Posterior vena cava (tissue), 2 donors: ENCODE measurements around the gene FCN3. TPM values are rescaled to one million over a fixed set of nuclear protein-coding genes. Genes with fewer than 3 reads are reported as not detected.

ENCODE experiments used
- DNase-seq: peaks from one replicate; pipeline ENCODE4 v3.0.0-alpha.2; 2020; ENCODE audit warnings: low spot score
- intact Hi-C, 2 donors: fragments of 100-400 bp; cut with DNase I; formaldehyde crosslinking; loops; one replicate each; pipeline versions ENCODE4 v1.14.1 to v1.14.2; 2022 to 2023
- total RNA-seq, 2 donors: library from RNA; stranded (reverse); fragmentation: NEBNext Ultra II Directional; extraction: Animal tissue kit (Norgen Biotek cat#: 25700); gene quantifications; one replicate each; pipeline ENCODE4 v1.2.1, GENCODE V29; 2021
- donor health status: DM: yes; HTN: yes; CAD: no.
- donor health status: DM: yes; HTN: yes; CAD: no.

FCN3 gene
- total RNA-seq, 2 donors from 2014 or later, result 10.4 to 11.6 TPM

DNA sequence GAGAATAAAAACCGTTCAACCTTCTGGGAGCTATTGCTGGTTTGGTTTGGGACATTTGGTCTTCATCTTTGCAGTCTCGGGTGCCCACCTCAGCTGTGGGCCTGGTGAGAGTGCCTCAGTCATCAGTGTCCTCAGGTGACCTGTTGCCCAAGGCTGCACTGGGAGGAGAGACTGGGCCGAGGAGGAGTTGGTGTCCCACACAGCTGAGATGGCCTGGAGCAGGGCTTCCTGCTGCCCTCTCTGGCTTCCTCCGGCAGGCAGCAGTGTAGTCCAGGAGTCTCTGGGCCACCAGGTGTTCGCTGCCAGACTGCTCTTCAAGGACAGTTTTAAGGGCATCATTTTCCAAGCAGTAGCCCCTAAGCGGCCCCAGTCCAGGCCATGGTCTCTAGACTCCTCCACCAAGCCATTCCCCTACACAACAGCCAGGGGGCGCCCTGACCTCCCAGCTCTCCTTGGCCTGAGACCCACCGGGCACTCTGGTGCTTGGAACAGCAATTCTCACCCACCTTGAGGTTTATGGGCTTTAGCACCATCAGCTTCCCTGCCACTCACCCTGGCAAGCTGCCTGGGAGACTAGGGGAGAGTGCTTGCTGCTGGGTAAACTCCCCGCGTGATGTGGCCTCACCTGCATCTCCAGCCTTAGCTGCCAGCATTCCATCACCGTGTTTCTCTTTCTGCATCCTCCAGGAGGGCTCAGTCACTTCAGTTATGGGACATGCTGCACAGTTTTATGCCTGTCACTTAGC lies 41.9 kb downstream of the FCN3 start:
- peak; percentile 84 for DNase-seq
- intact Hi-C loops, result no loop called here

DNA sequence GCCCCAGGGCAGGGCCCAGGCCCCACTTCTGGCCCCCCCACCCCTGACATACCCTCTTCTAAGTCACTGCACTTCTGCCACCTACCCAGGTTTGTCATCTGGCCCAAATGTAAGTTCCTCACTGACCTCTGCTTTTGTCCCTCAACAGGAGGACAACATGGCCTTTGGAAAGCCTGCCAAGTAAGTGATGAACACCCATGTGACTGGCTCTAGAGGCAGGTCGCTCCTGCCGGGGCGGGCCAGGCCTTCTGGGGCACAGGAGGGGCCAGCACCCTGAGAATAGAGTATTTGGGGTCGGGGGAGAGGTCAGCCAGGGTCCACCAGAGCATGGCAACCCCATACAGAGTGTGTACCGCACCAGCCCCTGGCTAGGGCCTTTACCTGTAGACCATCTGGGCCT lies 42.7 kb downstream of the FCN3 start:
- intact Hi-C loops, result no loop called here
- peak; percentile 34 for DNase-seq

DNA sequence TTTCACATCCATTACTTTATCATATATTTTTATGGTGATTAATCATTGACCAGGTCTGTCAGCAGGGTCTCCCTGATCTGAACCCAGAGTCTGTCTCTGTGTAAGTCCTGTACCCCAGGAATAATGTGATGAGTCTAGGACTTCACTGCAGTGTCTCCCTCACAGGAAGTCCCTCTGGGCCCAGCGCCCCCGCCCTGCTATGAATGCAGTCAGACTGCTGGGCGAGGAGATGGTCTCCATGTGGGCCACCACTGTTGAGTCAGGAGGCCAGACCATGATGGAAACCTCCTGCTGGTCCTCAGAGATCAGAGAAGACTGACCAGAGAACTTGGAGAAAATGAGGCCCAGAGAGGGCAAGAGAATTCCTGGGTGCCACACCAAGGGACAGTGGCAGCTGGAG lies 43.2 kb downstream of the FCN3 start:
- intact Hi-C loops, result no loop called here
- DNase-seq, result peak; percentile 25

DNA sequence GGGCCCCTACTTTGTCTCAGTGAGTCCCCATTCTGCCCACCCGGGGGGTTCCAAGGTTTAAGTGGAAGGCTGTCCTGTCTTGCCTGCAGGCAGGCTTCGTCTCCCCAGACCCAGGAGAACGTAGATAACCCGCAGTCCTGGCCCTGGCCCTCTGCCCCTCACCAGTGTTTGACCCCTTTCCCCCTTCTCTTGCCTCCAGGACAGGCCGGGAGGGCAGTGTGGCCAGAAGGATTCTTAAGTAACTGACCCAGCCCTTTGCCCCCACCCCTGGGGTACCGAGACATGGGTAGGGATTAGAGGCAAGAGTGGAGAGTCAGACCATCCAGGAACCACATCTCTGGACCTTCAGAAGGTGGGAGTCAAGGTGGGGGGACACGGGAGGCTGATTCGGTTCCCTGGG lies 43.8 kb downstream of the FCN3 start:
- intact Hi-C loops, result no loop called here
- DNase-seq, result peak; percentile 64

DNA sequence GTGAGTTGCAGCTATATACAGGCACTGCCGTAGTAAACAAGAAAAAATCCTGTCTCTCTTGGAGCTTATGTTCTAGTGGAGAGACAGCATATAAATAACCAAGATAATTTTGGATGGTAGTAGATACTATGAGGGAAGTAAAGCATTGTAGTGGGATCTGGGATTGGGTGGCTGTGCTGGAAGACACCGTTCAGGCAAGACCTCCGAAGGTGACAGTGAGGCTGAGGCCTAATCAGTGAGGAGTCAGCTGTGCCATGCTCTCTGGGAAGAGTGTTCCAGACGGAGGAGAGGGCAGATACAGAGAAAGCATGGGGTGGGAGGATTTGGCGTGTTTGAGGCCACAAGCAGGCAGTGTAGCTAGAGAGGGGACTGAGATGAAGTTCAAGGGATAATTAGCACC lies 46.7 kb downstream of the FCN3 start:
- peak; percentile 6 for DNase-seq
- intact Hi-C loops, result no loop called here

DNA sequence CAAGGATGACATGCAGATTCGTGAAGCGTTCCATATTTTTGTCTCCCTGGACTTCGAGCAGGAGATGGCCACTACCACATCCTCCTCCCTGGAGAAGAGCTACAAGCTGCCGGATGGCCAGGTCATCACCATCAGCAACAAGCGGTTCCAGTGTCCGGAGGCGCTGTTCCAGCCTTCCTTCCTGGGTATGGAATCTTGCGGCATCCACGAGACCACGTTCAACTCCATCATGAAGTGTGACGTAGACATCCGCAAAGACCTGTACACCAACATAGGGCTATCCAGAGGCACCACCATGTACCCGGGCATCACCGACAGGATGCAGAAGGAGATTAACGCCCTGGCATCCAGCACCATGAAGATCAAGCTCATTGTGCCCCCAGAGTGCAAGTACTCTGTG lies 49.3 kb downstream of the FCN3 start:
- DNase-seq, result peak; percentile 51
- intact Hi-C loops, result no loop called here

DNA sequence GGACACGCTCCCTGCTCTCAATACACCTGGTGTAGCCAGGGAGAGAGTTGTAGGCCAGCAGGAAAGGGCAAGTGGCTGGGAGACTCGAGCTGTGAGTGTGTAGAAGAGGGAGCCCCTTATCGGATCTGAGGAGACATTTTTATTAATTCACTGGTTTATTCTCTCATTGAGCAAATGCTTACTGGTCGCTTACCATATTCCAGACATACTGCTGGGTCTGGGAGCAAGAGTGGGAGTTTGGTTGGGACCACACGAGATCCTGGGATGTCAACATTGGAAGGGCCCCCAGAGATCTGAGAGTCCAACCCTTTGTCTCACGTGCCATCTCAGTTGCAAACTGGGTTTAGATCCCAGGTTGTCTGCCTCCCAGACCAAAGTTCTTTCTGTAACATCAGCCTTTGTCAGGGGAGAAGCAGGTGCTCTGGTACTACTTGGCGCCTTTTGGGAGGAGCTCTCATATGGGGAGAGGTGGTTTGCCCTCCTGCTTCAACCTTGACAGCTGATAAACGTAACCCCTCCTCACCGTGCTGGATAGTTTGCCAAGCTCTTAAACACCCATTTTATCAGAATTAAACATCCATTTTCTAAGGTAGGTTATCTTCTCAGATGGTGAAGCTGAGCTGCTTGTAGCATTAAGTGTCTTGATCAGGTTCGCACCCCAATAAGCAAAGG lies 51.9 kb downstream of the FCN3 start:
- DNase-seq, result peak; percentile 42
- intact Hi-C loops, result no loop called here

DNA sequence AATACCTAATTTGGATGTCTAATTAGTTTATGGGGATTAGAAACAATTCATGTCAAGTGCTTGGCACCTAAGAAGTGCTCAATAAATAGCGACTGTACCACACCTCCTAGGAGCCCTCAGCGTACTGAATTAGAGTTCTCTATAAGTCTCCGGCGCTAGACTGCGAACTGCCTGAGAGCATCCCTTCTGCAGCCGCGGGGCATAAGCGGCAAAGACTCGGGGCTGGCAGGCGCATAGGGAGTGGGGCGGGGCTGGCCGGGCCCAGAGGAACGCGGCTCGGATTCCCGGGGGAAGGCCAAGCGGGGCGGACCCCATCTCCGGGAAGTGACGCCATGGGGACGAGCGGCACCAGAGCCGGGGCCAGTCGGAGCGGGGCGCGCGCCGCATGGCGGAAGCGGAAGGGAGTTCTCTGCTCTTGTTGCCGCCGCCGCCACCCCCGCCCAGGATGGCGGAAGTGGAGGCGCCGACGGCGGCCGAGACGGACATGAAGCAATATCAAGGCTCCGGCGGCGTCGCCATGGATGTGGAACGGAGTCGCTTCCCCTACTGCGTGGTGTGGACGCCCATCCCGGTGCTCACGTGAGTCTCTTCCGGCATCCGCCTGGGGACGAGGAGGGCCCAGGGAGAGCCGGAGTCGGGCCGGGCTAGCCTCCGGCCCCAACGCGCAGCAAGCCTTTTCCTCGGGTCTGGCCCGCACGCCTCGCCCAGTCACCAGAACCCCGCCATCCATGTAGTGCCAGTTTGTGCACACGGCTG lies 52.6 kb downstream of the FCN3 start, which contains the start of gene TMEM222:
TSS of gene TMEM222 (plus strand) at position 351 of the 756 bp plus-strand sequence. CDS start at position 386, 35 bp downstream.
- intact Hi-C loops, result no loop called here
- DNase-seq, result peak; percentile 100

Other genes starting within 250 kb of the FCN3 start
- 10 to 100 TPM; 19.0 to 25.3 TPM for gene SLC9A1, start 219.7 kb downstream of the FCN3 start, total RNA-seq
- gene WDTC1, start 140.2 kb downstream of the FCN3 start, total RNA-seq, result 10 to 100 TPM; 22.6 to 27.4 TPM
- gene TMEM222, start 52.7 kb downstream of the FCN3 start, total RNA-seq, result 10 to 100 TPM; 25.0 to 26.7 TPM
- 1 to 10 TPM; 1.6 to 1.9 TPM for gene SYTL1, start 32.8 kb downstream of the FCN3 start, total RNA-seq
- gene MAP3K6, start 7.9 kb downstream of the FCN3 start, total RNA-seq, result 10 to 100 TPM; 72.8 to 94.3 TPM
- gene CD164L2, start 8.5 kb upstream of the FCN3 start, total RNA-seq, result not detected
- gene GPR3, start 17.8 kb upstream of the FCN3 start, total RNA-seq, result 1 to 10 TPM in 1 of 2 donors, under 1 TPM in 1; 0.37 to 1.2 TPM
- 100 to 1,000 TPM; 154 to 155 TPM for gene WASF2, start 115.3 kb upstream of the FCN3 start, total RNA-seq
- 10 to 100 TPM; 54.5 to 58.3 TPM for gene AHDC1, start 229.3 kb upstream of the FCN3 start, total RNA-seq